GM23338 (cell line): ENCODE data around the gene GNB3. TPM values are rescaled to one million over a fixed set of nuclear protein-coding genes. Genes with fewer than 3 reads are reported as not detected.

Experiments used
- ATAC-seq: fragments of 200-7000 bp; cut with Tn5 transposase; 3 replicates; pipeline ENCODE4 v1.9.1; 2020
- DNase-seq: peaks from one replicate; pipeline ENCODE4 v3.0.0-alpha.2; 2015; ENCODE audit warnings: low spot score
- H2AFZ ChIP-seq: fragments of 200-600 bp; sonication (generic); 2 replicates; pipeline ENCODE4 v1.8.0; 2016; ENCODE audit warnings: antibody characterized with exemption, mild to moderate bottlenecking, moderate library complexity
- H3F3A ChIP-seq: fragments of 200-600 bp; sonication (generic); replicated peaks from 2 replicates; pipeline ENCODE4 v1.8.0; 2017; ENCODE audit warnings: antibody characterized with exemption, mixed run types, low read depth
- H3K27ac ChIP-seq: fragments of 200-600 bp; sonication (generic); 2 replicates; pipeline ENCODE4 v1.6.1; 2016; ENCODE audit warnings: low read depth
- H3K27me3 ChIP-seq: fragments of 200-600 bp; sonication (generic); 2 replicates; pipeline ENCODE4 v1.8.0; 2016; ENCODE audit warnings: mild to moderate bottlenecking, mixed run types, moderate library complexity; ENCODE audit not compliant: insufficient read depth
- H3K36me3 ChIP-seq: fragments of 200-600 bp; sonication (generic); 2 replicates; pipeline ENCODE4 v1.8.0; 2016; ENCODE audit warnings: mild to moderate bottlenecking; ENCODE audit not compliant: insufficient read depth
- H3K4me1 ChIP-seq: fragments of 200-600 bp; sonication (generic); 2 replicates; pipeline ENCODE4 v1.8.0; 2016; ENCODE audit warnings: mild to moderate bottlenecking, moderate library complexity; ENCODE audit not compliant: insufficient read depth
- H3K4me2 ChIP-seq: fragments of 200-600 bp; sonication (generic); 2 replicates; pipeline ENCODE4 v1.7.1; 2017; ENCODE audit warnings: mixed run types
- H3K4me3 ChIP-seq: fragments of 200-600 bp; sonication (generic); 2 replicates; pipeline ENCODE4 v1.6.1; 2016; ENCODE audit warnings: mixed run types
- H3K79me2 ChIP-seq: fragments of 200-600 bp; sonication (generic); replicated peaks from 2 replicates; pipeline ENCODE4 v1.8.0; 2017; ENCODE audit warnings: mild to moderate bottlenecking; ENCODE audit not compliant: insufficient read depth
- H3K9me2 ChIP-seq: fragments of 200-600 bp; sonication (generic); 2 replicates; pipeline ENCODE4 v1.8.0; 2017; ENCODE audit not compliant: insufficient read depth
- H4K20me1 ChIP-seq: fragments of 200-600 bp; sonication (generic); replicated peaks from 2 replicates; pipeline ENCODE4 v1.8.0; 2017; ENCODE audit warnings: mild to moderate bottlenecking; ENCODE audit not compliant: insufficient read depth
- H3K27ac Mint-ChIP-seq: 2 replicates; pipeline ENCODE4 v1.8.0; 2020; ENCODE audit warnings: inconsistent platforms, mild to moderate bottlenecking, moderate library complexity, mixed read lengths
- H3K27me3 Mint-ChIP-seq: 3 replicates; pipeline ENCODE4 v1.8.0; 2022; ENCODE audit warnings: low read depth, mild to moderate bottlenecking, moderate library complexity, mixed read lengths, inconsistent platforms; ENCODE audit not compliant: insufficient read depth, poor library complexity
- H3K36me3 Mint-ChIP-seq: 3 replicates; pipeline ENCODE4 v1.8.0; 2021; ENCODE audit warnings: low read depth, mild to moderate bottlenecking, inconsistent platforms, moderate library complexity, mixed read lengths
- H3K4me1 Mint-ChIP-seq: 3 replicates; pipeline ENCODE4 v1.8.0; 2020; ENCODE audit warnings: mild to moderate bottlenecking, inconsistent platforms, mixed read lengths
- H3K4me3 Mint-ChIP-seq: 3 replicates; pipeline ENCODE4 v1.8.0; 2021; ENCODE audit warnings: moderate library complexity, mild to moderate bottlenecking, inconsistent platforms, mixed read lengths
- H3K9me3 Mint-ChIP-seq: 3 replicates; pipeline ENCODE4 v1.8.0; 2020; ENCODE audit warnings: moderate library complexity, mild to moderate bottlenecking, inconsistent platforms, mixed read lengths
- JUNB ChIP-seq: IDR thresholded peaks from one replicate; pipeline ENCODE4 v1.6.1; 2016; ENCODE audit warnings: antibody characterized with exemption; ENCODE audit not compliant: unreplicated experiment
- ZNF331 ChIP-seq: fragments of 250-450 bp; sonication (Bioruptor Pico); IDR thresholded peaks from 2 replicates; pipeline ENCODE4 v1.5.0; 2020; ENCODE audit warnings: low read depth, mild to moderate bottlenecking, moderate library complexity
- polyA plus RNA-seq: library from polyadenylated mRNA; unstranded; fragments of >200 nt; fragmentation: Nextera tagmentation; extraction: Ambion mirVana; gene quantifications from 2 replicates; pipeline ENCODE4 v1.2.1, GENCODE V29; 2016
- total RNA-seq: library from RNA; depleted of rRNA; stranded (reverse); fragments of >200 nt; shearing (Covaris generic); gene quantifications from 2 replicates; pipeline ENCODE4 v1.2.3, GENCODE V29; 2014
- TF ChIP-seq, protein P1 (sequence below): IDR thresholded peaks from one replicate; pipeline ENCODE4 v1.6.1; 2018; ENCODE audit warnings: antibody characterized with exemption; ENCODE audit not compliant: unreplicated experiment
- TF ChIP-seq, protein P2 (sequence below), 2 experiments: fragments of 200-600 bp in 1 of 2; sonication (generic) in 1 of 2; conservative IDR thresholded peaks; 2 replicates each; pipeline versions ENCODE4 v1.5.1 to v1.6.1; 2016 to 2017; ENCODE audit warnings: antibody characterized with exemption in 2 of 2, low read depth in 2 of 2, mild to moderate bottlenecking in 2 of 2, moderate library complexity in 1 of 2

GNB3 gene
- total and polyA plus RNA-seq, 2 experiments from 2014 or later: 5.4 to 8.2 TPM

DNA sequence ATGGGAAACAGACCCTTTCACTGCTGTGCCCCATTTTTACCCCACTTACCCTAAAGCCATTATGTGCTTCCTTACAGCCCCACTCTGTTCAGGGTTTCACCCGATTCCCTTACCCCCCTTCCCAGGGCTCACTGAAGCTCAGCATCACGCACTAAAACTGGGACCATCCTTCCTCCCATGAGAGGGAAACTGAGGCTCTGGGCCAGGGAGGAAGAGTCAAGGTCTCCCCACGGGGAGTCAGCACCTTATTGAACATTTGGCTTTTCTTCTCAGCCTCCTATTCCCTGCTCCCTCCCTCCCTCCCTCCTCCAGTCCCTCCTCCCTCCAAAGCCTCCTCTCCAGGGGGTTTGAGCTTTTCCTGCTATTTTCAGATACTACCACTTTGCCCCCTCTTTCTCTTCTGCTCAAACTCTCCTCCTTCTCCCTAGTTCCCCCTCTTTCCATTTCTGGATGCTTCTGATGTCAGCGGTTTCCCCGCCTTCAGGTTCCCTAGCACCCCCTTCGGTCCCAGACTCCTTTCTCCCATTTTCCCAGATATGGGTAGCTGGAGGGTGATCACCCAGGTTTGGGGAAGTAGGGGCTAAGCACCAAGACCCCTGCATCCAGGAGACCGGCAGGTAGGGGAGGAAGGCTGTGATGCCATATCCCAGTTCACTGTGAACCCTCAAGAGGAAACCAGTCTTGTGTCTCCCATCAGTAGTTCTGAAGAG, 18.1 kb upstream of the GNB3 start:
- Histone ChIP-seq H3F3A (peaks cover 21% of the 10 kb centered on the region), H3K4me2 (peak overlapping the region; percentile 94), H3K4me3 (peak overlapping the region; percentile 76), H3K4me1 (peaks cover 59% of the 10 kb centered on the region), H4K20me1 (no peaks in the 10 kb centered on the region), H3K79me2 (no peaks in the 10 kb centered on the region), H3K27ac (no peak overlapping the region), H3K9me2 (no peaks in the 10 kb centered on the region), H3K27me3 (peaks cover 57% of the 10 kb centered on the region), H3K36me3 (no peaks in the 10 kb centered on the region), H2AFZ (no peak overlapping the region)
- no peak for DNase-seq
- H3K9me3 Mint-ChIP-seq: no peaks in the 10 kb centered on the region
- peaks cover 77% of the 10 kb centered on the region for H3K4me1 Mint-ChIP-seq
- peaks cover 7% of the 10 kb centered on the region; the same call in 2 of the 3 replicates for H3K36me3 Mint-ChIP-seq
- no peak for ATAC-seq
- no peak overlapping the region for H3K27ac Mint-ChIP-seq
- peak overlapping the region; percentile 81 for H3K4me3 Mint-ChIP-seq
- no peak for TF ChIP-seq JUNB
- H3K27me3 Mint-ChIP-seq: peaks cover 39% of the 10 kb centered on the region

DNA sequence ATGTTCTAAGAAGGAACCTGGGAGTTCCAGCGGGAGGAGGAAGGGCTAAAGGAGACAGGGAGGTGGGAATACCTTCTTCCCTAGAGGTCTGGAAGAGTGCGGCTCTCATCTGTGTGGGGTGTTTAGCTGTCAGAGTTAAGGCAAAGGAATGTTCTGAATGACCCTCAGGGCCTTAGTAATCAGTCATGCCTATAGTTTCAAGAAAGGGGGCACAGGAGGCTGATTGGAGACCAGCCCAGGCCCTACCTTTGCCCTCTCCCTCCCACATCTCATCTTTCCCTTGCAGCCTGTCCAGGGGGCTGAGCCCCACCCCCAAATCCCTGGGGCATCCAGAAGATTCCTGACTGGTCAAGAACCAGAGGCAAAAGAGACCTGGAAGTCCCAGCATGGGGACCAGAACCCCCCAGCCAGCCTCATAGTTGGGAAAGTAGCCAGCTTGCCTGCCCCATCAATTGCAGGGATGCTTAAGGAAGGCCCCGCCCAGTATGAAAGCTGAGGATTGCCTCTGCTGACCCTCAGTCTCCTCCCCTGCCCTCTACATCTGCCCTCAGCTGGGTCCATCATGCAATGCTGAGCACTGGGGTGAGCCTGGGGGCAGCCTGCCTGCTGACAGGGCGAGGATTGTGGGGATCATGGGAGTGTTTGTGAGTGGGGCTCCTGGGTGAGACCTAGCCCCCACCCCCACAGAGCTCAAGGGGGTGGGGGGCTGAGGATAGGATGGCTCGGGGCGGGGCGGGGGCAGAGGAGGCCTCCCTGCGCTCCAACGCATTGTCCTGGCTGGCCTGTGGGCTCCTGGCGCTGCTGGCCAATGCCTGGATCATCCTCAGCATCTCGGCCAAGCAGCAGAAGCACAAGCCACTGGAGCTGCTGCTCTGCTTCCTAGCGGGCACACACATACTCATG, 17.3 kb upstream of the GNB3 start:
- Mint-ChIP-seq H3K4me3 (peak overlapping the region; percentile 81; the same call in 1 of the 3 replicates), H3K36me3 (peaks cover 7% of the 10 kb centered on the region; the same call in 2 of the 3 replicates), H3K27me3 (peaks cover 40% of the 10 kb centered on the region), H3K9me3 (no peaks in the 10 kb centered on the region), H3K4me1 (peaks cover 72% of the 10 kb centered on the region), H3K27ac (no peak overlapping the region)
- Histone ChIP-seq H2AFZ (no peak overlapping the region), H4K20me1 (no peaks in the 10 kb centered on the region), H3K4me2 (peak overlapping the region; percentile 94), H3F3A (peaks cover 21% of the 10 kb centered on the region), H3K9me2 (no peaks in the 10 kb centered on the region), H3K4me3 (peak overlapping the region; percentile 76; the same call in 1 of the 2 replicates), H3K79me2 (no peaks in the 10 kb centered on the region), H3K36me3 (no peaks in the 10 kb centered on the region), H3K4me1 (peaks cover 54% of the 10 kb centered on the region), H3K27ac (no peak overlapping the region), H3K27me3 (peaks cover 57% of the 10 kb centered on the region)
- ATAC-seq (no peak), DNase-seq (no peak)
- TF ChIP-seq ZNF331: no peak
- TF ChIP-seq, protein P1, sequence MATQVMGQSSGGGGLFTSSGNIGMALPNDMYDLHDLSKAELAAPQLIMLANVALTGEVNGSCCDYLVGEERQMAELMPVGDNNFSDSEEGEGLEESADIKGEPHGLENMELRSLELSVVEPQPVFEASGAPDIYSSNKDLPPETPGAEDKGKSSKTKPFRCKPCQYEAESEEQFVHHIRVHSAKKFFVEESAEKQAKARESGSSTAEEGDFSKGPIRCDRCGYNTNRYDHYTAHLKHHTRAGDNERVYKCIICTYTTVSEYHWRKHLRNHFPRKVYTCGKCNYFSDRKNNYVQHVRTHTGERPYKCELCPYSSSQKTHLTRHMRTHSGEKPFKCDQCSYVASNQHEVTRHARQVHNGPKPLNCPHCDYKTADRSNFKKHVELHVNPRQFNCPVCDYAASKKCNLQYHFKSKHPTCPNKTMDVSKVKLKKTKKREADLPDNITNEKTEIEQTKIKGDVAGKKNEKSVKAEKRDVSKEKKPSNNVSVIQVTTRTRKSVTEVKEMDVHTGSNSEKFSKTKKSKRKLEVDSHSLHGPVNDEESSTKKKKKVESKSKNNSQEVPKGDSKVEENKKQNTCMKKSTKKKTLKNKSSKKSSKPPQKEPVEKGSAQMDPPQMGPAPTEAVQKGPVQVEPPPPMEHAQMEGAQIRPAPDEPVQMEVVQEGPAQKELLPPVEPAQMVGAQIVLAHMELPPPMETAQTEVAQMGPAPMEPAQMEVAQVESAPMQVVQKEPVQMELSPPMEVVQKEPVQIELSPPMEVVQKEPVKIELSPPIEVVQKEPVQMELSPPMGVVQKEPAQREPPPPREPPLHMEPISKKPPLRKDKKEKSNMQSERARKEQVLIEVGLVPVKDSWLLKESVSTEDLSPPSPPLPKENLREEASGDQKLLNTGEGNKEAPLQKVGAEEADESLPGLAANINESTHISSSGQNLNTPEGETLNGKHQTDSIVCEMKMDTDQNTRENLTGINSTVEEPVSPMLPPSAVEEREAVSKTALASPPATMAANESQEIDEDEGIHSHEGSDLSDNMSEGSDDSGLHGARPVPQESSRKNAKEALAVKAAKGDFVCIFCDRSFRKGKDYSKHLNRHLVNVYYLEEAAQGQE: no peak
- TF ChIP-seq, protein P2, sequence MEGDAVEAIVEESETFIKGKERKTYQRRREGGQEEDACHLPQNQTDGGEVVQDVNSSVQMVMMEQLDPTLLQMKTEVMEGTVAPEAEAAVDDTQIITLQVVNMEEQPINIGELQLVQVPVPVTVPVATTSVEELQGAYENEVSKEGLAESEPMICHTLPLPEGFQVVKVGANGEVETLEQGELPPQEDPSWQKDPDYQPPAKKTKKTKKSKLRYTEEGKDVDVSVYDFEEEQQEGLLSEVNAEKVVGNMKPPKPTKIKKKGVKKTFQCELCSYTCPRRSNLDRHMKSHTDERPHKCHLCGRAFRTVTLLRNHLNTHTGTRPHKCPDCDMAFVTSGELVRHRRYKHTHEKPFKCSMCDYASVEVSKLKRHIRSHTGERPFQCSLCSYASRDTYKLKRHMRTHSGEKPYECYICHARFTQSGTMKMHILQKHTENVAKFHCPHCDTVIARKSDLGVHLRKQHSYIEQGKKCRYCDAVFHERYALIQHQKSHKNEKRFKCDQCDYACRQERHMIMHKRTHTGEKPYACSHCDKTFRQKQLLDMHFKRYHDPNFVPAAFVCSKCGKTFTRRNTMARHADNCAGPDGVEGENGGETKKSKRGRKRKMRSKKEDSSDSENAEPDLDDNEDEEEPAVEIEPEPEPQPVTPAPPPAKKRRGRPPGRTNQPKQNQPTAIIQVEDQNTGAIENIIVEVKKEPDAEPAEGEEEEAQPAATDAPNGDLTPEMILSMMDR (conservative IDR thresholded peaks at IDR 0.05; ENCODE audit: low read depth in 2 of 2): no peak
